HG03064 (cell line): ENCODE measurements around the gene DSCAML1.

Experiments used
- ATAC-seq: cut with Tn5 transposase; IDR thresholded peaks from one replicate; pipeline ENCODE4 v1.9.1; 2021; ENCODE audit warnings: low read depth; ENCODE audit not compliant: unreplicated experiment

DSCAML1 gene

GRCh38 chr11:117442049-117442868, 354.8 kb downstream of the DSCAML1 start:
- ATAC-seq, result no peak

- no peak for ATAC-seq
Observed at GRCh38 chr11:117441146-117441975, 355.7 kb downstream of the DSCAML1 start.

GRCh38 chr11:117440258-117440657, 356.8 kb downstream of the DSCAML1 start:
- ATAC-seq, result no peak

- no peak for ATAC-seq
Observed at GRCh38 chr11:117439256-117439655, 357.8 kb downstream of the DSCAML1 start.

- no peak for ATAC-seq
Observed at GRCh38 chr11:117438371-117439000, 358.5 kb downstream of the DSCAML1 start.

GRCh38 chr11:117437791-117438130, 359.3 kb downstream of the DSCAML1 start:
- ATAC-seq, result no peak

- ATAC-seq, result no peak
Observed at GRCh38 chr11:117437041-117437790, 359.8 kb downstream of the DSCAML1 start.

- ATAC-seq, result no peak
Observed at GRCh38 chr11:117435326-117435725, 361.7 kb downstream of the DSCAML1 start.

- no peak for ATAC-seq
Observed at GRCh38 chr11:117434481-117434880, 362.5 kb downstream of the DSCAML1 start.

- no peak for ATAC-seq
Observed at GRCh38 chr11:117433717-117434116, 363.3 kb downstream of the DSCAML1 start.

- no peak for ATAC-seq
Observed at GRCh38 chr11:117431436-117431835, 365.6 kb downstream of the DSCAML1 start.

GRCh38 chr11:117430293-117430955, 366.6 kb downstream of the DSCAML1 start:
- no peak for ATAC-seq

- no peak for ATAC-seq
Observed at GRCh38 chr11:117428856-117429229, 368.2 kb downstream of the DSCAML1 start.

- no peak for ATAC-seq
Observed at GRCh38 chr11:117428186-117428855, 368.7 kb downstream of the DSCAML1 start.

- no peak for ATAC-seq
Observed at GRCh38 chr11:117427356-117427874, 369.6 kb downstream of the DSCAML1 start.

GRCh38 chr11:117426941-117427340, 370.1 kb downstream of the DSCAML1 start:
- ATAC-seq, result no peak

GRCh38 chr11:117426297-117426685, 370.7 kb downstream of the DSCAML1 start:
- no peak for ATAC-seq

GRCh38 chr11:117425679-117426296, 371.2 kb downstream of the DSCAML1 start:
- ATAC-seq, result no peak

- ATAC-seq, result no peak
Observed at GRCh38 chr11:117424781-117425180, 372.2 kb downstream of the DSCAML1 start.
